Type B pancreatic cell (in vitro differentiated cells): ENCODE data around the gene ASIC3. TPM values are rescaled to one million over a fixed set of nuclear protein-coding genes. Genes with fewer than 3 reads are reported as not detected.
A peak's percentile ranks its signal among the peaks of the same experiment; 100 is the strongest.

Experiments
- DNase-seq: peaks from one replicate; pipeline ENCODE4 v3.0.0; 2021; ENCODE audit warnings: mixed read lengths; ENCODE audit not compliant: unreplicated experiment; ENCODE audit errors: extremely low spot score
- H3K27ac Mint-ChIP-seq: 2 replicates; pipeline ENCODE4 v1.8.0; 2021; ENCODE audit warnings: mild to moderate bottlenecking, mixed read lengths
- H3K27me3 Mint-ChIP-seq: 2 replicates; pipeline ENCODE4 v1.8.0; 2021; ENCODE audit warnings: mixed read lengths
- H3K36me3 Mint-ChIP-seq: 2 replicates; pipeline ENCODE4 v1.8.0; 2021; ENCODE audit warnings: mixed read lengths
- H3K4me1 Mint-ChIP-seq: one replicate; pipeline ENCODE4 v1.8.0; 2021; ENCODE audit warnings: mixed read lengths; ENCODE audit not compliant: unreplicated experiment
- H3K4me3 Mint-ChIP-seq: 2 replicates; pipeline ENCODE4 v1.8.0; 2021; ENCODE audit warnings: mild to moderate bottlenecking, mixed read lengths
- H3K9me3 Mint-ChIP-seq: 2 replicates; pipeline ENCODE4 v1.8.0; 2021; ENCODE audit warnings: mixed read lengths
- total RNA-seq: library from RNA; stranded (reverse); gene quantifications from 2 replicates; pipeline ENCODE4 v1.2.1, GENCODE V29; 2021; ENCODE audit warnings: low replicate concordance
- TF ChIP-seq, protein P1 (sequence below): fragments of 200-600 bp; sonication (generic); conservative IDR thresholded peaks from 2 replicates; pipeline ENCODE4 v1.5.0; 2021; ENCODE audit warnings: antibody characterized with exemption, mild to moderate bottlenecking

ASIC3 gene
- total RNA-seq, 1 donor from 2014 or later = 4.4 TPM

DNA sequence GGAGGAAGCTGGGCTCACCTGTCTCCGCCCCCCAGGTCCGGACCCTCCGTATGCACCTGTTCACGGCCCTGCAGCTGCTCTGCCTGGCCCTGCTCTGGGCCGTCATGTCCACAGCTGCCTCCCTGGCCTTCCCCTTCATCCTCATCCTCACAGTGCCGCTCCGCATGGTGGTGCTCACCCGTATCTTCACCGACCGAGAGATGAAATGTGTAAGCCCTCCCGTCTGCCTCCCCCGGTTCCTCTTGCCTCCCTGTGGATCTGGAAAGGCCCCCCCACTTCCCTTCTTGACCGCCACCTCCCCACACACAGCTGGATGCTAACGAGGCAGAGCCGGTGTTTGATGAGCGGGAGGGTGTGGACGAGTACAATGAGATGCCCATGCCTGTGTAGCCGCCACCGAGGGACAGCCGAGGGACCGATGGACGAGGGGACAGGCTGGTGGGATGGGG lies 27.7 kb downstream of the ASIC3 start:
- Mint-ChIP-seq H3K27me3 (no peaks in the 10 kb centered on the region), H3K9me3 (no peaks in the 10 kb centered on the region), H3K36me3 (no peaks in the 10 kb centered on the region), H3K27ac (no peak overlapping the region), H3K4me3 (no peak overlapping the region), H3K4me1 (peaks cover 15% of the 10 kb centered on the region)
- DNase-seq = no peak
- TF ChIP-seq, protein P1, sequence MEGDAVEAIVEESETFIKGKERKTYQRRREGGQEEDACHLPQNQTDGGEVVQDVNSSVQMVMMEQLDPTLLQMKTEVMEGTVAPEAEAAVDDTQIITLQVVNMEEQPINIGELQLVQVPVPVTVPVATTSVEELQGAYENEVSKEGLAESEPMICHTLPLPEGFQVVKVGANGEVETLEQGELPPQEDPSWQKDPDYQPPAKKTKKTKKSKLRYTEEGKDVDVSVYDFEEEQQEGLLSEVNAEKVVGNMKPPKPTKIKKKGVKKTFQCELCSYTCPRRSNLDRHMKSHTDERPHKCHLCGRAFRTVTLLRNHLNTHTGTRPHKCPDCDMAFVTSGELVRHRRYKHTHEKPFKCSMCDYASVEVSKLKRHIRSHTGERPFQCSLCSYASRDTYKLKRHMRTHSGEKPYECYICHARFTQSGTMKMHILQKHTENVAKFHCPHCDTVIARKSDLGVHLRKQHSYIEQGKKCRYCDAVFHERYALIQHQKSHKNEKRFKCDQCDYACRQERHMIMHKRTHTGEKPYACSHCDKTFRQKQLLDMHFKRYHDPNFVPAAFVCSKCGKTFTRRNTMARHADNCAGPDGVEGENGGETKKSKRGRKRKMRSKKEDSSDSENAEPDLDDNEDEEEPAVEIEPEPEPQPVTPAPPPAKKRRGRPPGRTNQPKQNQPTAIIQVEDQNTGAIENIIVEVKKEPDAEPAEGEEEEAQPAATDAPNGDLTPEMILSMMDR = no peak

DNA sequence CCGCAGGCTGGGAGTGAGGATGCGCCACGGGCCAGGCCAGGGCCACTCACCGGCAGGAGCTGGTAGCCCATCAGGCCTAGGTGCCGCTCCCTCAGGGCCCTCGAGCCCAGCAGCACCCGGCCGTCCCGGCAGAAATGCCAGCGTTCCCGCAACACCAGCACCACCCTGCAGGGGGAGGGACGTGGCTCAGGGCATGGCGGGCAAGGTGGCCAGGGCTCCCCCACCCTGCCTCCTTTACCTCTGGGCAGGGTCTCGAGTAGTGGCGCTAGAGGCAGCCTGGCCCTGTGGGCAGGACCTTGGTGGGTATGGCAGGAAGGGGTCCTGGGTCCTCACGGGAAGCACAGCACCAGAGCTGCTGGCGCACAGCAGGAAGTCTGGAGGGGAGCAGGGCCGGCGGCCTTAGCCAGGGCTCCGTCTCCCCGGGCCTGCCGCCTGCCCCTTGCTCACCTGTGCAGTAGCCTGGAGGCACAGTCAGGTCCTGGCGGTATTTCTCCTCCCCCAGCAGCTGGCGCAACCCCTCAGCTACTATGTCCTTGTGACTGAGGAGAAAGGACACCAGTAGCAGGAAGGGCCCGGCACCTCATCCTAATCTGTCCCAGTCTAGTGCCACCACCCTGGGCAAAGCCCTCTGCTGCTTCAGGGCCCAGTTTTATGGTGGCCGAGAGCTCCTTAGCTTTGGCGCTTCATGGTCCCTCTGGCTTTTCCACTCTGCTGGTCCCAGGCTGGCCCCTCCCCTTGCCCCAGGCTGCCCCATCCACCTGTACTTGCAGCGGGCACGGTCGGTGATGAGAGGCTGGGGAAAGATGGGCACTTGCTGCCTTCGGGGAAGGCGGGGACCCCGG lies 28.8 kb downstream of the ASIC3 start:
- no peak for DNase-seq
- Mint-ChIP-seq H3K9me3 (no peaks in the 10 kb centered on the region), H3K4me3 (no peak overlapping the region), H3K4me1 (peaks cover 15% of the 10 kb centered on the region), H3K27ac (no peak overlapping the region), H3K36me3 (no peaks in the 10 kb centered on the region), H3K27me3 (no peaks in the 10 kb centered on the region)
- TF ChIP-seq, protein P1 = peak; percentile 62

DNA sequence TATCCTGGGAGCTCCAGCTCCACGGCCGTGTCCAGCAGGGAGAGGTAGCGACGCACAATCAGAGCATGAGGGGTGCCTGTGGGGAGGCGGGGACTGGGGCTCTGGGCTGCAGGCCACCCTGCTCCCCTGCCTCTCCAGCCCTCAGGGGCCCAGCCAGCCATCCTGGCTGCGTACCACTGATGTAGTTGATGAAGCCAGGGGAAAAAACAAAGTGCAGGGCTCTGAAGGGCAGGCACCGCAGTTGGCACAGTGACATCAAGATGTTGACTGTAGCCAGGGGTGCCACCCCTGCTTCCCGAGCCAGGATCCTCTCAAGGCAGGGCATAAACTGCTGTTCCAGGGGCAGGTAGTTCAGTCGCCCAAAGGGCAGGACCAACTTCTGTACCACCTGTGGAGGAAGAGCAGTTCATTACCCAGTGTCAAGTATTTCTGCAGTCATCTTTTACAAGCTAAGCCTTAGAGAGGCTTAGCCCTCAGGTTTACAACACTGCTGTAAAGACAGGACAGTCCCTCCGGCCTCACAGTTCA lies 29.4 kb downstream of the ASIC3 start:
- no peak for DNase-seq
- H3K27me3 Mint-ChIP-seq = no peaks in the 10 kb centered on the region
- H3K4me3 Mint-ChIP-seq = peak overlapping the region; percentile 77
- peak overlapping the region; percentile 55 for H3K27ac Mint-ChIP-seq
- TF ChIP-seq, protein P1 = no peak
- H3K36me3 Mint-ChIP-seq = no peaks in the 10 kb centered on the region
- H3K9me3 Mint-ChIP-seq = no peaks in the 10 kb centered on the region
- H3K4me1 Mint-ChIP-seq = peaks cover 18% of the 10 kb centered on the region

DNA sequence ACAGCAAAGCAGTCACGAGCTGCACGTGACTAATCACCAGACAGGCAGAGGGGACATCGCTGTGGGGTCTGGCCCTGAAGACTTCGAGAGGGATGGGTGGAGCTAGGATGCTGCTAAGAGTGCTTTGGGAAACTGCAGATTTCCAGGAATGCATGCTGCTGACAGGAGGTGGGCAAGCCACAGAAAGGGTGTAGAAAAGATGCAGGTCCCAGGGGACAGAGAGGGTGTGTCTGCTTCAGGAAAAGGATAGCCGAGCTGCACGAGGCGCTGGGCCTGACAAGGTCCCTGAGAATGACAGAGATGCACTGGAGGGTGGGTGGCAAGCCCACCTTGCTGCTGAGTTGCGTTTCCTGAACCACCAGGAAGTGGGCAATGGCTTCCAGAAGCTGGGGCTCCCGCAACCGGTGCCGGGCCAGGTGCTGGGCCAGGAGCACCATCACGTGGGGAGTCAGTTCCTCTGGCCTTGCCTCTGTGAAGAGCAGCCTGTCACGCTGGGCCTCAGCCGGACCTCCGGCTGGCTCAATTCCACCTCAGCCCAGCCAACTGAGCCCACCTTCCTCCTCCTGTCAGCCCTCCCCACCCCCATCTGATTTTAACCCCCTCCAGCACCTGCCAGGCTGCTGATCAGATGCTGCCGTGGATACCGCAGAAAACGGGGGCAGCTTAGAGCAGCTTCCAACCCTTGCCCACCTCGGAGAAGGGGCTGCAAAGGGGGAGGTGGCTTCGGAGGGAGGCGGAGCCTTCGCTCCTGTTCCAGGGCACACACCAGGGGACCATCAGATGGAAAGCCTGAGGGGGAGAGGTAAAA lies 30.1 kb downstream of the ASIC3 start:
- Mint-ChIP-seq H3K27me3 (no peaks in the 10 kb centered on the region), H3K36me3 (no peaks in the 10 kb centered on the region), H3K4me1 (peaks cover 20% of the 10 kb centered on the region), H3K4me3 (peak overlapping the region; percentile 96), H3K9me3 (no peaks in the 10 kb centered on the region), H3K27ac (peak overlapping the region; percentile 55)
- TF ChIP-seq, protein P1 = no peak
- no peak for DNase-seq

DNA sequence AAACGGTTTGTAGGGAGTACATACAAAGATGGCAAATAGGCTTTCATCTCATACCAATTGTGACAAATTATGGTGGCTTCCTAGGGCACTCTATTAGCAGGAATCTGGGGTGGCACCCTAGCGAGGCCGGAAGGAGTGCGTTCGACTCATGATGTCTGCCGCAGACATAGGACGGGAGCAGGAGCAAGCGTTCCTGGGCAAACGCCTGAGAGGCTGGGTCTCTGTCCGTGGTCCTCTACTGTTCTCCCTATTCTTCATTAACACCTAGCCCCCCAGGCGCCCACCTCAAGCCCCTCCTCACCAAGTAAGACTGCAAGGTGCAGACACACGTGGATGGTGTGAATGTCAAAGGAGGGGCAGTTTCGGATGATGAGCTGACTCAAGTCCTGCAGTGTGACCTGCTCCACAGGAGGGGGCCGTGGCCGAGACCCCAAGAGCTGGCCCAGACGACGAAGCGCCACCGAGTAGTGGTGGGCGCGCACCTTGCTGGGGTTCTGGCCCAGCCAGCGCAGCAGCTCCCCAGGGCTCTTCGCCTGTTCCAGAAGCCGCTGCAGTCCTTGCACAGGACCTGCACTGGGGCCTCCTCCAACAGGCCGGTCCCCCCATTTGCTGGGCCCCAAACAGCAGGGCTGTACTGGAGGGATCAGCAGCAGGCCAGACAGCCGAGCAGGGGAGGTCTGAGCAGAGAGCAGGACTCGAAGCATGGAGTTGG lies 31.0 kb downstream of the ASIC3 start:
- Mint-ChIP-seq H3K27me3 (no peaks in the 10 kb centered on the region), H3K9me3 (no peaks in the 10 kb centered on the region), H3K27ac (peak overlapping the region; percentile 95)

More for the DNA sequence above, 31.0 kb downstream of the ASIC3 start:
- Mint-ChIP-seq H3K4me3 (peak overlapping the region; percentile 96), H3K36me3 (no peaks in the 10 kb centered on the region), H3K4me1 (peaks cover 20% of the 10 kb centered on the region)
- DNase-seq = no peak
- TF ChIP-seq, protein P1 = no peak
